ENCODE measurements around the gene ACADVL. TPM values are rescaled to one million over a fixed set of nuclear protein-coding genes. Genes with fewer than 3 reads are reported as not detected.

Gene ACADVL
- total and polyA plus RNA-seq, 12 donors: 961 to 6,098 (median 1,772) TPM

DNA sequence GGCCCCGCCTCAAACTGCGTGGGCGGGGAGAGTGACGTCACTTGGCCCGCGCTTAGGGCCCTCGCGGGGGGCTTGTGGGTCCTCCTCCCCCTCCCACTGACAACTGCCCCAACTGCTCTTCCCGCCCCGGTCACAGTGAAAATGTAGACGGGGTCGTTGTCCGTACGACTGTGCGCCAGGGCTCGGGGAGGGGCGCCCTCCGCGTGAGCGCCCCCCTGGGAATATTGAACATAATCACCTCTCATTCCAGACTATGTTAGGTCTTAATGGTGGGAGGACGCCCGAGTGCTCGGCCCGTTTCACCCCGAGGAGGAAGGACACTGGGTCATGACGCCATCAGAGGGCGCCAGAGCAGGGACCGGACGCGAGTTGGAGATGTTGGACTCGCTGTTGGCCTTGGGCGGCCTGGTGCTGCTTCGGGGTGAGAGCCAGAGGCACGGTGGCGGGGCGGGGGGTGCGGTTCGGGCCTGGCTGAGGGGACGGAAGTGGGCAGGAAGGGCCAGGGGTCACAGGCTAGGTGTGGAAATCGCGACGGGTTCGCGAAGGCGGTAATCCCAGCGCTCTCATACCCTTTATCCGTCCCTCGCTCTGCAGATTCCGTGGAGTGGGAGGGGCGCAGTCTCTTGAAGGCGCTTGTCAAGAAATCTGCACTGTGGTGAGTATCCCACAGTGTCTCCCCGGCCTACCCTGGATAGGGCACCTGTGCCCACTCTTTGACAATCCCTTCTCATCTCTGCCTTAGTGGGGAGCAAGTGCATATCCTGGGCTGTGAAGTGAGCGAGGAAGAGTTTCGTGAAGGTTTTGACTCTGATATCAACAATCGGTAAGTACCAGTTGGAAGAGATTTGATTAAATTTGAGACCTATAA, 32.7 kb downstream of the ACADVL start, which contains the start of gene ELP5:
ELP5 (plus strand) TSS at position 40 of the 868 bp plus-strand sequence; CDS start at position 376, 336 bp downstream.
- H3K27ac ChIP-seq: peak within 1 kb of the TSS; percentile 93 to 100 (median 99)
- H3K36me3 ChIP-seq (replicated peaks in 1 of 2): peaks cover 0 to 36% of the 10 kb centered on the region in 2 donors
- no peaks in the 10 kb centered on the region for H3K27me3 ChIP-seq
- peak; percentile 94 to 98 (median 97) for DNase-seq
- H3K9me3 ChIP-seq (replicated peaks in 1 of 3): no peaks in the 10 kb centered on the region
- peak; percentile 26 to 64 for TF ChIP-seq POLR2A (IDR thresholded peaks at IDR 0.05)
- TF ChIP-seq, protein P1, sequence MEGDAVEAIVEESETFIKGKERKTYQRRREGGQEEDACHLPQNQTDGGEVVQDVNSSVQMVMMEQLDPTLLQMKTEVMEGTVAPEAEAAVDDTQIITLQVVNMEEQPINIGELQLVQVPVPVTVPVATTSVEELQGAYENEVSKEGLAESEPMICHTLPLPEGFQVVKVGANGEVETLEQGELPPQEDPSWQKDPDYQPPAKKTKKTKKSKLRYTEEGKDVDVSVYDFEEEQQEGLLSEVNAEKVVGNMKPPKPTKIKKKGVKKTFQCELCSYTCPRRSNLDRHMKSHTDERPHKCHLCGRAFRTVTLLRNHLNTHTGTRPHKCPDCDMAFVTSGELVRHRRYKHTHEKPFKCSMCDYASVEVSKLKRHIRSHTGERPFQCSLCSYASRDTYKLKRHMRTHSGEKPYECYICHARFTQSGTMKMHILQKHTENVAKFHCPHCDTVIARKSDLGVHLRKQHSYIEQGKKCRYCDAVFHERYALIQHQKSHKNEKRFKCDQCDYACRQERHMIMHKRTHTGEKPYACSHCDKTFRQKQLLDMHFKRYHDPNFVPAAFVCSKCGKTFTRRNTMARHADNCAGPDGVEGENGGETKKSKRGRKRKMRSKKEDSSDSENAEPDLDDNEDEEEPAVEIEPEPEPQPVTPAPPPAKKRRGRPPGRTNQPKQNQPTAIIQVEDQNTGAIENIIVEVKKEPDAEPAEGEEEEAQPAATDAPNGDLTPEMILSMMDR (IDR thresholded peaks at IDR 0.05): peak in 2 of 6 experiments; percentile 13 to 31
- 1 to 5% (median 2%) methylated on average over 16 to 55 of the region's 55 CpGs for WGBS, 4 donors
- intact Hi-C loops (cut with DNase I): no loop called here
- H3K4me1 ChIP-seq (replicated peaks in 1 of 2): peaks cover 31 to 39% of the 10 kb centered on the region in 2 donors
- peak within 1 kb of the TSS; percentile 87 to 92 (median 90) for H3K4me3 ChIP-seq

DNA sequence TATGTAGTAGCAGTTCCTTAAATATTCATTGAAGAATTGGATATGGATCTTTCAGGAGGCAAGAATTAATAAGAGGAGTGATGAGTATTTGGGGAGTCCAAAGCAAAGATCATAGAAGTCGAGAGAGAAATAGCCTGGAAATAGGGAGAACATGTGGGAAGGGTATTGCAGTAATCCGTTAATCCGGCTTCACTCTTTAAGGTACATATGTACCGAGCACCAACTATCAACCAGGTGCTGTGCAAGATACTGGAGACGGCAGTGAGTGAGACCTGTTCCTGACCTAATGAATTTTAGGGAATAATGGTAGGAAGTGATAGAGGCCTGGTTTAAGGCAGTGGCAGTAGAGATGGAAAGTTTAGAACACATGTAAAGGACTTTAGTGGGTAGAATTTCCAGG, 33.3 kb downstream of the ACADVL start:
- no peak for TF ChIP-seq POLR2A (IDR thresholded peaks at IDR 0.05)
- TF ChIP-seq, protein P1 (IDR thresholded peaks at IDR 0.05): no peak
- 68 to 75% (median 73%) methylated on average over 5 of the region's 5 CpGs for WGBS, 4 donors
- peaks cover 31 to 39% of the 10 kb centered on the region in 2 donors for H3K4me1 ChIP-seq (replicated peaks in 1 of 2)
- H3K9me3 ChIP-seq (replicated peaks in 1 of 3): no peaks in the 10 kb centered on the region
- H3K36me3 ChIP-seq (replicated peaks in 1 of 2): peaks cover 0 to 43% of the 10 kb centered on the region in 2 donors
- no peaks in the 10 kb centered on the region for H3K27me3 ChIP-seq
- DNase-seq: no peak
- peak overlapping the region in 3 of 4 donors; percentile 57 to 92 (median 91) for H3K4me3 ChIP-seq
- intact Hi-C loops (cut with DNase I): no loop called here
- H3K27ac ChIP-seq: peak overlapping the region; percentile 93 to 100 (median 99)

DNA sequence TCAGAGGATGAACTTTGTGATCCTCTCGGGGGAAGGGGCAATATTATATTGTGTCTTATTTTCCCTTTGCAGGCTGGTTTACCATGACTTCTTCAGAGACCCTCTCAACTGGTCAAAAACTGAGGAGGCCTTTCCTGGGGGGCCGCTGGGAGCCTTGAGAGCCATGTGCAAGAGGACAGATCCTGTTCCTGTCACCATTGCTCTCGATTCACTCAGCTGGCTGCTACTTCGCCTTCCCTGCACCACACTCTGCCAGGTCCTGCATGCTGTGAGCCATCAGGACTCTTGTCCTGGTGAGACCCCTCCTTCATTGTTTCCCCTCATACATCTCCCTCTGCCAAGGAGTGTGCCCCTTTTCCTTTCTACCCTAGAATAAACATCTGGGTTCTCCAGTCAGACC, 34.8 kb downstream of the ACADVL start:
- H3K36me3 ChIP-seq (replicated peaks in 1 of 2): peaks cover 0 to 52% of the 10 kb centered on the region in 2 donors
- H3K4me3 ChIP-seq: no peak overlapping the region
- H3K27ac ChIP-seq: no peak overlapping the region
- H3K9me3 ChIP-seq (replicated peaks in 1 of 3): no peaks in the 10 kb centered on the region
- no peak for TF ChIP-seq POLR2A (IDR thresholded peaks at IDR 0.05)
- TF ChIP-seq, protein P1 (IDR thresholded peaks at IDR 0.05): no peak
- no peak for DNase-seq
- intact Hi-C loops (cut with DNase I): no loop called here
- H3K27me3 ChIP-seq: no peaks in the 10 kb centered on the region
- H3K4me1 ChIP-seq (replicated peaks in 1 of 2): peaks cover 21 to 29% of the 10 kb centered on the region in 2 donors
- 86 to 93% (median 86%) methylated on average over 4 of the region's 4 CpGs for WGBS, 4 donors

DNA sequence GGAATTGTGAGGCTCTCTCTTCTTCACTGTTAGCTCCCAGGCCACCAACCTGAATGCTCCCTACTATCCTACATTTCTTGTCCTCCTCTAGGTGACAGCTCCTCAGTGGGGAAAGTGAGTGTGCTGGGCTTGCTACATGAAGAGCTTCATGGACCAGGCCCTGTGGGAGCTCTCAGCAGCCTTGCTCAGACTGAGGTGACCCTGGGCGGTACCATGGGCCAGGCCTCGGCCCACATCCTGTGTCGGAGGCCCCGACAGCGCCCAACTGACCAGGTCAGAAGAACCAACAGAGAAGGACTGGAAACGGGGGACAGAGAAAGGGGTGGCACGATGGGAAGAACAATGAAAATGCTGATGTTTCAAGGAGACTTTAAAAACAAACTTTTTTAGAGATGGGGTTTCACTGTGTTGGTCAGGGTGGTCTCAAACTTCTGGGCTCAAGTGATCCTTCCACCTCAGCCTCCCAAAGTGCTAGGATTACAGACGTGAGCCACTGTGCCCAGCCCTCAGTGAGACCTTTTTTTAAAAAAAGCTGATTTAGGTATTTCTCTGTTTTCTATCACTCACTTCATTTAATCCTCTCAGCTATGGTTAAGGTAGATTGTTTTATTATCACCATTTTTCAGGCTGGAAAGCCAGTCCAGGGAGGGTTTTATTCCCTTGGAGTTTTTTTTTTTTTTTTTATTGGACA, 37.2 kb downstream of the ACADVL start:
- no peaks in the 10 kb centered on the region for H3K27me3 ChIP-seq
- intact Hi-C loops (cut with DNase I): no loop called here
- no peak for DNase-seq

More for the DNA sequence above, 37.2 kb downstream of the ACADVL start:
- Histone ChIP-seq H3K4me1 (replicated peaks in 1 of 2) (peaks cover 19 to 32% of the 10 kb centered on the region in 2 donors), H3K4me3 (no peak overlapping the region), H3K27ac (no peak overlapping the region), H3K9me3 (replicated peaks in 1 of 3) (no peaks in the 10 kb centered on the region), H3K36me3 (replicated peaks in 1 of 2) (peaks cover 0 to 52% of the 10 kb centered on the region in 2 donors)
- TF ChIP-seq, protein P1 (IDR thresholded peaks at IDR 0.05): no peak
- no peak for TF ChIP-seq POLR2A (IDR thresholded peaks at IDR 0.05)
- WGBS, 4 donors: 83 to 92% (median 90%) methylated on average over 8 of the region's 8 CpGs
